ENCODE results near the gene SENP6. TPM values are rescaled to one million over a fixed set of nuclear protein-coding genes. Genes with fewer than 3 reads are reported as not detected.
"Not testable (repeated sequence)": the region's sequence is repeated elsewhere in the genome, so short reads cannot be mapped to it uniquely, and the experiment has no call there.

Gene SENP6
- total RNA-seq, 1 experiment from 2014 or later, result 90.9 TPM

DNA sequence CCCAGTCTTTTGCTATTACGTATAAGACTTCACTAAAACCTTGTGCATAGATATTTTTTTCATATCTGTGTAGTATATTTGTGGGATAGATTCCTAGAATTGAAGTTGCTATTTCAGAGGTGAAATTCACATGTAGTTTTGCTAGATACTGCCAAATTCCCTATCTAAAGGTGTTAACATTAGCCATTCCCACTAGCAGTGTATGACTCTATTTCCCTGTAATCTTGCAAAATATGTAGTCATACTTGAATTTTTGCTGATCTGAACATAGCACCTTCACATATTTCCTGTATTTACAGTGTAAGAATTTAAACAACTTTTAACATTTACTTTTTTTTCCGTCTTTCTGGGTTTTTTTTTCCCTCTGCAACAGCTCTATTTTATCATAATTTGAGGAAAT is 24.9 kb downstream of the SENP6 start:
- ChIA-PET POLR2A (no interaction called here), CTCF (no interaction called here)
- Mint-ChIP-seq H3K4me1 (peaks cover 9% of the 10 kb centered on the region; the same call in 1 of the 2 replicates), H3K27ac (no peak overlapping the region), H3K4me3 (no peak overlapping the region), H3K36me3 (peaks cover 21% of the 10 kb centered on the region), H3K9me3 (no peaks in the 10 kb centered on the region), H3K27me3 (ENCODE audit: low read depth) (no peaks in the 10 kb centered on the region)
- TF ChIP-seq, protein P1, sequence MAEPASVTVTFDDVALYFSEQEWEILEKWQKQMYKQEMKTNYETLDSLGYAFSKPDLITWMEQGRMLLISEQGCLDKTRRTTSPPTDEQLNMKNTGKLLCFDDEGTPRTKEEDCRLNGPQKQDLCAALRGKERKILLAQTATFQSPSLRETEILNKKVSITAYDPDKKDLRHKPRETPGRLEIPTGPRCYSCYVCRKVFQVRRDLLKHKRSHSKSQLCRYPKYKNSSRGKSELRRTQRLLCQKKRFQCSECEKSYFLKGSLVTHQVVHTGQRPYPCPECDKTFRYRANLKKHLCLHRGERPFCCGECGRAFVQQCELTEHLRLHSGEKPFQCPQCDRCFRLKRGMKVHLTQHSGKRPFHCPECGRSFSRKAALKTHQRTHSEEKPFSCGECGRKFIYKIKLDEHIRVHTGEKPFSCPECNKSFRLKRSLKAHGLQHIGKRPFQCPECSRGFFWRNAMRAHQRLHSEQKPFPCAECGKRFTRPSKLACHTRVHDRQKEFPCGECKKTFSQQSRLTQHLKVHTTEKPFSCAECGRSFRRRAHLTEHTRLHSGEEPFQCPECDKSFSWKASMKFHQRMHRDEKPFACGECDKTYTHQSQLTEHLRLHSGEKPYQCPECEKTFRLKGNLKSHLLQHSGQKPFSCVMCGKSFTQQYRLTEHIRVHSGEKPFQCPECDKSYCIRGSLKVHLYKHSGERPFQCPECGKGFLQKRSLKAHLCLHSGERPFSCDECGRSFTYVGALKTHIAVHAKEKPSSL (CRISPR knock-in tag; conservative IDR thresholded peaks at IDR 0.05), result no peak
- DNase-seq (ENCODE audit: low spot score) (no peak), ATAC-seq (no peak)

DNA sequence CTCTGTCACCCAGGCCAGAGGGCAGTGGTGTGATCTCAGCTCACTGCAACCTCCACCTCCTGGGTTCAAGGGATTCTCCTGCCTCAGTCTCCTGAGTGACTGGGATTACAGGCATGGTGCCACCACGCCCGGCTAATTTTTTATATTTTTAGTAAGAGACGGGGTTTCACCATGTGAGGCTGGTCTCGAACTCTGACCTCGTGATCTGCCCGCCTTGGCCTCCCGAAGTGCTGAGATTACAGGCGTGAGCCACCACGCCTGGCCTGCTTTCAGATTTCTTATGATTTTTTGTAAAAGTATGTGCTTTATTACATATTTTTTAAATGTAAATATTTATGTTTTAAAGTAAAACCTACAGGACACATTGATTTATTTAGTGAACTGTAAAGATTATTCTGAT is 26.0 kb downstream of the SENP6 start:
- peaks cover 23% of the 10 kb centered on the region for H3K36me3 Mint-ChIP-seq
- H3K27ac Mint-ChIP-seq; H3K9me3 Mint-ChIP-seq; ATAC-seq; CTCF ChIA-PET; H3K27me3 Mint-ChIP-seq (ENCODE audit: low read depth); POLR2A ChIA-PET; H3K4me3 Mint-ChIP-seq; DNase-seq (ENCODE audit: low spot score); H3K4me1 Mint-ChIP-seq: not testable (repeated sequence)

DNA sequence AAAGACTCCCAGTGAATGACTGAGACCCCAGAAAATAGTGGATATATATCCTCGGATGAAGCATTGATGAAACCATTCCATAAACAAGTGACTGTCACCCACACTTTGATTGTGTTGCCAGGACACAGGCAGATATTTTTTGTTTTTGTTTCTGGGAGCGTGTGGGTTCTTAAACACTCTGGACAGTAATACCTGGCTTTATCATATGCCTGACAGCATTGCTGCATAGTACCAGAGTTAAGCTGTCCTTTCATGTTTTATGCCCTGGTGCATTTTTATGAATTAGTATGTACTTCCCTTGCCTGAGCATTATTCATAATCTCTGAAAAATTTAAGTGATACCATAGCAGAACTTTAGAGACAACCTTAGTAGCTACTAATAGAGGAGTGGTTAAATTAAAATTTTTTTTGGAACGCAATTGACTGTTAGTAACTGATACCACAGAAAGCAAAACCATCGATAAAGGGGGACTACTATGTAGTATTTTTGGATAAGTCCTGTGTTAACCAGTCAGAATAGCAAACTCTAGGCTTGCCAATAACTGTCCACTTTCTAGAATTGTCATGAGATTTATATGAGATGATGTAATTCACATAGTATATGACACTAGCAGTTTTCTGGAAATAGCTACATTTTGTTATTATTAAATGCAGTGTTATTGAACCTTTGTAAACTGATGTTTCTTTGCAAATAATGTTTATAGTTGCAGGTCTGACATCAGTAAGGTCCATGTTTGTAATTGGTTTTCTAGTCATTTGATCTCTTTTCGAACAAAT is 30.4 kb downstream of the SENP6 start:
- CTCF ChIA-PET, result no interaction called here
- Mint-ChIP-seq H3K9me3 (no peaks in the 10 kb centered on the region), H3K27me3 (ENCODE audit: low read depth) (no peaks in the 10 kb centered on the region), H3K27ac (no peak overlapping the region; the same call in 1 of the 2 replicates), H3K4me1 (peaks cover 9% of the 10 kb centered on the region; the same call in 1 of the 2 replicates), H3K36me3 (peaks cover 32% of the 10 kb centered on the region), H3K4me3 (no peak overlapping the region)
- TF ChIP-seq, protein P2, sequence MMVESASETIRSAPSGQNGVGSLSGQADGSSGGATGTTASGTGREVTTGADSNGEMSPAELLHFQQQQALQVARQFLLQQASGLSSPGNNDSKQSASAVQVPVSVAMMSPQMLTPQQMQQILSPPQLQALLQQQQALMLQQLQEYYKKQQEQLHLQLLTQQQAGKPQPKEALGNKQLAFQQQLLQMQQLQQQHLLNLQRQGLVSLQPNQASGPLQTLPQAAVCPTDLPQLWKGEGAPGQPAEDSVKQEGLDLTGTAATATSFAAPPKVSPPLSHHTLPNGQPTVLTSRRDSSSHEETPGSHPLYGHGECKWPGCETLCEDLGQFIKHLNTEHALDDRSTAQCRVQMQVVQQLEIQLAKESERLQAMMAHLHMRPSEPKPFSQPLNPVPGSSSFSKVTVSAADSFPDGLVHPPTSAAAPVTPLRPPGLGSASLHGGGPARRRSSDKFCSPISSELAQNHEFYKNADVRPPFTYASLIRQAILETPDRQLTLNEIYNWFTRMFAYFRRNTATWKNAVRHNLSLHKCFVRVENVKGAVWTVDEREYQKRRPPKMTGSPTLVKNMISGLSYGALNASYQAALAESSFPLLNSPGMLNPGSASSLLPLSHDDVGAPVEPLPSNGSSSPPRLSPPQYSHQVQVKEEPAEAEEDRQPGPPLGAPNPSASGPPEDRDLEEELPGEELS (CRISPR knock-in tag; IDR thresholded peaks at IDR 0.05), result no peak
- ATAC-seq (no peak), DNase-seq (ENCODE audit: low spot score) (no peak)
- POLR2A ChIA-PET, result no interaction called here

DNA sequence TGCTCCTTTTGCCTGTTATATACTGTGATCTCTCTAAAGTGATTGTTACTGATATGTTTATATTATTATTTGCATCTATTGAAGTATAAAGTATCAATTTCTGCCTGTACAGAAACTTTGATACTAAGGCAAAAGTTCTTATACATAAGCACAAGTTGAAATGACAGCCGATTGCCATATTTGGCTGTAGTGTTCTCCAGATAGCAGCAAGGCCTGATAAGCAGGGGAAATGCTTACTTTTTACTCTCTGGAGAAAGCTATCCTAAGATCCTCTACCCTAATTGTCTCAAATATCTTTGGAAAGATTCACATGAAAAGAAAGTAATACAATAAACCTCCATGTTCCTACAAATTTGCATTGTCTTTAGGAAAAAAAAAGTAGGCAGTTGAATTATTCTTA is 31.4 kb downstream of the SENP6 start:
- ATAC-seq (no peak), DNase-seq (ENCODE audit: low spot score) (no peak)
- POLR2A ChIA-PET, result no interaction called here
- CTCF ChIA-PET, result no interaction called here
- no peak overlapping the region for H3K27ac Mint-ChIP-seq
- no peaks in the 10 kb centered on the region for H3K27me3 Mint-ChIP-seq (ENCODE audit: low read depth)
- H3K9me3 Mint-ChIP-seq, result no peaks in the 10 kb centered on the region
- no peak overlapping the region for H3K4me3 Mint-ChIP-seq
- H3K36me3 Mint-ChIP-seq, result peaks cover 29% of the 10 kb centered on the region
- H3K4me1 Mint-ChIP-seq, result peaks cover 9% of the 10 kb centered on the region; the same call in 1 of the 2 replicates
- TF ChIP-seq FOXK1 (CRISPR knock-in tag; IDR thresholded peaks at IDR 0.05) (no peak), CBFB (CRISPR knock-in tag; IDR thresholded peaks at IDR 0.05; ENCODE audit: low read depth) (no peak), TEAD1 (CRISPR knock-in tag; IDR thresholded peaks at IDR 0.05) (no peak), FOXJ3 (CRISPR knock-in tag; IDR thresholded peaks at IDR 0.05; ENCODE audit: borderline replicate concordance) (no peak)

DNA sequence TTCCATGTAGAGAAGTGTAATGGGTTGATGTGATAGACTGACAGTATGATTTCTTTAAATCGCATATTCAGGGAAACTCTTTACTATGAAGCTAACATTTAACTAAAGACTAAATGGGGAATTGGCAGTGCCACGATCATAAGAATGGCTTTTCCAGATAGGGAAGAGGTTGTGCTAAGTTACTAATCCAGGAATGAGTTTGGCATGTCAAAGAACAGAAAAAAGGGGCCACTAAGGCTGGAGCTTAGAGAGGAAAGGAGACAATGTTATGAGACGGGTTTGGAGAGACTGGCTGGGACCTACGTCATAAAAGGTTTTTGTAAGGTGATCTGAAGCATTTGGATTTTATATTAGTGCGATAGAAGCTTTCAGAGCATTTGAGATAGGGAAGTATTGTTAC is 40.6 kb downstream of the SENP6 start:
- Mint-ChIP-seq H3K4me1 (no peaks in the 10 kb centered on the region), H3K27me3 (ENCODE audit: low read depth) (no peaks in the 10 kb centered on the region), H3K27ac (peak overlapping the region; percentile 70; the same call in 1 of the 2 replicates), H3K9me3 (no peaks in the 10 kb centered on the region), H3K36me3 (peaks cover 34% of the 10 kb centered on the region), H3K4me3 (no peak overlapping the region)
- DNase-seq (ENCODE audit: low spot score) (no peak), ATAC-seq (no peak)
- no peak for TF ChIP-seq ZNF317 (CRISPR knock-in tag; IDR thresholded peaks at IDR 0.05; ENCODE audit: borderline replicate concordance, low read depth)
- CTCF ChIA-PET, result no interaction called here
- POLR2A ChIA-PET, result no interaction called here

DNA sequence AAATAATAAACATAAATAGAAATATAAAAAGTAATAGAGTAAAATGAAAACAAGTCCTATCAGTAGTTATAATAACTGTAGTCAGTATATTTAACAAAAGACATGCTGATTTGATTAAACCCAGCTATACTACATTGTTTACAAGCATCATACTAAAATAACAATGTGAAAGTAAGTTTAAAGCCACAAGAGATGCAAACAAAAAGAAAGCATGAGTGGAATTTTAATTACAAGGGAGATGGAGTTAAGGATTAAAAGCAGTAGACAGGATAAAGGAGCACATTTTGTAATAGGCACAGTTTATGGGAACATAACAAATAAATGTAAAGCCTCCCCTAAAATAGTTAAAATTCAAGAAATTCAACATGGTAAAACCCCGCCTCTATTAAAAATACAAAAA is 41.5 kb downstream of the SENP6 start:
- H3K36me3 Mint-ChIP-seq, result peaks cover 33% of the 10 kb centered on the region
- H3K4me3 Mint-ChIP-seq, result no peak overlapping the region
- ATAC-seq (no peak), DNase-seq (ENCODE audit: low spot score) (no peak)
- no peaks in the 10 kb centered on the region for H3K4me1 Mint-ChIP-seq
- CTCF ChIA-PET, result no interaction called here
- no peak overlapping the region for H3K27ac Mint-ChIP-seq
- POLR2A ChIA-PET, result no interaction called here
- no peak for TF ChIP-seq TP53 (CRISPR knock-in tag; IDR thresholded peaks at IDR 0.05)
- no peak for TF ChIP-seq NFE2L1 (CRISPR knock-in tag; IDR thresholded peaks at IDR 0.05)
- TF ChIP-seq, protein P3, sequence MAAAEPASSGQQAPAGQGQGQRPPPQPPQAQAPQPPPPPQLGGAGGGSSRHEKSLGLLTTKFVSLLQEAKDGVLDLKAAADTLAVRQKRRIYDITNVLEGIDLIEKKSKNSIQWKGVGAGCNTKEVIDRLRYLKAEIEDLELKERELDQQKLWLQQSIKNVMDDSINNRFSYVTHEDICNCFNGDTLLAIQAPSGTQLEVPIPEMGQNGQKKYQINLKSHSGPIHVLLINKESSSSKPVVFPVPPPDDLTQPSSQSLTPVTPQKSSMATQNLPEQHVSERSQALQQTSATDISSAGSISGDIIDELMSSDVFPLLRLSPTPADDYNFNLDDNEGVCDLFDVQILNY (CRISPR knock-in tag; IDR thresholded peaks at IDR 0.05), result no peak
- TF ChIP-seq SMAD4 (CRISPR knock-in tag; IDR thresholded peaks at IDR 0.05), result no peak
- TF ChIP-seq, protein P4, sequence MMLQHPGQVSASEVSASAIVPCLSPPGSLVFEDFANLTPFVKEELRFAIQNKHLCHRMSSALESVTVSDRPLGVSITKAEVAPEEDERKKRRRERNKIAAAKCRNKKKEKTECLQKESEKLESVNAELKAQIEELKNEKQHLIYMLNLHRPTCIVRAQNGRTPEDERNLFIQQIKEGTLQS (CRISPR knock-in tag; conservative IDR thresholded peaks at IDR 0.05), result no peak
- H3K27me3 Mint-ChIP-seq (ENCODE audit: low read depth), result no peaks in the 10 kb centered on the region
- no peaks in the 10 kb centered on the region for H3K9me3 Mint-ChIP-seq

Measured in WTC11 (cell line).